HG03354 (cell line): ENCODE measurements around the gene CPNE4.
"Not testable (repeated sequence)": the region's sequence is repeated elsewhere in the genome, so short reads cannot be mapped to it uniquely, and the experiment has no call there.

Source experiments
- ATAC-seq: cut with Tn5 transposase; IDR thresholded peaks from one replicate; pipeline ENCODE4 v1.9.1; 2021; ENCODE audit warnings: mild to moderate bottlenecking; ENCODE audit not compliant: unreplicated experiment, poor library complexity, severe bottlenecking

CPNE4 gene

DNA sequence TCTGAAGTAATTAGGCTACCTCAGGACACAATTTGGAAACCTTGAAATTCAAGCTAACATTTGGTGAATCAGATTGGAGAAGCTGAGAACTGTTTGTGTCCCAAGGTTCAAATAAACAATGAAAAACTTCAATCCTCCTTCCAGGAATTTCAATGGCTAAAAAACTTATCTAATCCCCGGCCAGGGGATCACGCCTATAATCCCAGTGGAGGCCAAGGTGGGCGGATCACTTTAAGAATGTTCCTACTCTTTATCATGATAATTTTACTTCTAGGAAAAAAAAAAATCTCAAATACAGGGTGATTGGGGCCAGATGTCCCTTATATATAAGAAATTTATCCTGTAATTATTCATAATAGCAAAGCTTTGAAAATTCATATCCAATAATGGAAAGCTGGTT lies 139.0 kb downstream of the CPNE4 start:
- no peak for ATAC-seq

DNA sequence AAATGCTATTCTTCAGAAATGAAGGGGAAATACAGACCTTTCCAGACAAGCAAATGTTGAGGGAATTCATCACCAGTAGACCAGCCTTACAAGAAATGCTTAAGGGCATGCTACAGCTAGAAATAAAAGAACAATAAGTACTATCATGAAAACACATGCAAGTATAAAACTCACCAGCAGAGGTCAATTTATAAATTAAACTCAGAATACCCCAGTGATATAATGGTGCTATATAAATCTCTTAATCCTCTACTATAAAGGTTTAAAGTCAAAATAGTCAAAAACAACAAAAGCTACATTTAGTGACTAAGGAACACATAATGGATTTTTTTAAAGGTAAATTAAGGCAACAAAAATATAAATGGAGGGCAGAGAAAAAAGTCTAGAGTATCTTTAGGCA lies 142.5 kb downstream of the CPNE4 start:
- ATAC-seq = no peak

DNA sequence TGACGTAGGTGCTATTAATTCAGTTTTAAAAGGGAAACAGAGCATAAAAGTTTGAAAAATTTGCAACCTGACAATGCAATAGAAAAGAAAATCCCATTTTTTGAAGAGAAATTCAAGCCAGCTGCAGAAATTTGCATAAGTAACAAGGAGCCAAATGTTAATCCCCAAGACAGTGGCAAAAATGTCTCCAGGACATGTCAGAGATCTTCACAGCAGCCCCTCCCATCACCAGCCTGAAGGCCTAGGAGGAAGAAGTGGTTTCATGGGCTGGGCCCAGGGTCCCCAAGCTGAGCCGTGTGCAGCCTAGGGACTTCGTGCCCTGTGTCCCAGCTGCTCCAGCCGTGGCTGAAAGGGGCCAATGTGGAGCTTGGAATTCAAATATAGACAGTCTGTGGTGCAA lies 148.9 kb downstream of the CPNE4 start:
- not testable (repeated sequence) for ATAC-seq

DNA sequence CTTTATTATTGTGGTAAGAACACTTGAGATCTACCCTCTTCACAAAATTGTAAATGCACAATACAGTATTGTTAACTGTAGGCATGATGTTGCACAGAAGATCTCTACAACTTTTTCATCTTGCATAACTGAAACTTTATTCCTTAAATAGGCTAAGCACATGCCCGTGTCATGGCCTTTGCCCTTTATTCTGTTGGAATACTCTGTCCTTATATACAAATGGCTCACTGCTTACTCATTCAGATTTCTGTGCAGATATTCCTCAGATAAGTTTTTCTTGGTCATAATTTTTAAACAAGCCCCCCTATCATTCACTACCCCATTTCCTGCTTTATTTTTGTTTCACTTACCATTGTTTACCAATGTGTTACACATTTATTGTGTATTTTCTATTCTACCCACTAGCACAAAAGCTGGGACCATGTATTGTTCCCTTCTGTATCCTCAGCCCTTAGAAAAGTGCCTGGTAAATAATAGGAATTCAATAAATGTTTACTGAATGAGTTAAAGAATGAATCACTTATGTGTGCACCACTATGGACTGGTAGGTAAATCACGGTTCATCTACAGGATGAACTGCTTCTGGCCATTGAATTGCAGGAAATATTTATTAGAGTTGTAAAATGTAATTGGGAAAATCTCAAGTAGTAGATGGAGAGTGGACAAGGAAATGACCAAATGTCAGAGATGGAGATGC lies 151.0 kb downstream of the CPNE4 start:
- no peak for ATAC-seq

DNA sequence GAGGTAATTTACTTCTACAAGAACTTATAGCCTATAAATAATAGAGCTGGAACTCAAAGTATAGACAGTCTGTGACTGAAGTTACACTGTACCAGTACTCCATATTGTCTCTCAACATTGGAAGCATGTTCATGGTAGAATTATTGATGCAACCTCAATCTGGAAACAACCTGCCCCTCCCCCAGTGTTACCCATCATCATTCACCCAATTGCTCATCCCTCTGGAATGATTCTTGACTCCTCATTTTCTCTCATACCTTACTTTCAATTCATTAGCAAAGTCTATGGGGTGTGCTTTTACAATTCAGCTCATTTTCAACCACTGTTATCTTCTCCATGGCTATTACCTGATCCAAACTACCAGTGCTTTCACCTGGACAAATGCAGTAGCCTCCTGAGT lies 151.7 kb downstream of the CPNE4 start:
- no peak for ATAC-seq

DNA sequence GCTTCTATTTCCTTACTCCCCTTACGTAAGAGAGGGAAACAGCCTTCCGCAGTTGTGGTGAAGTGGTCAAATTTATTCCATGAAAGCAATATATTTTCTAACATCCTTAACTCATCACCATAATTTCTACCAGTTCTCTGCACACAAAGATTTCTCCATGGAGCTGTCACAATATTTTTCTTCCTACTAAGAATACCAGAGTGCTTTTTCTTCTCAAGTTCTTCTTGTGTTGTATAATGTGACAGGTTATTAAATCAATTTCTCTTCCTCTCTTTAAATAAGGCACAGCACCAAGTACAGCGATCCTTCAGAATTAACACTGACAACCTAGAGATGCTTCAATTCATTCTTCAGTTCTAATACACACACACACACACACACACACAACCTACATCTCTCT lies 153.0 kb downstream of the CPNE4 start:
- no peak for ATAC-seq

DNA sequence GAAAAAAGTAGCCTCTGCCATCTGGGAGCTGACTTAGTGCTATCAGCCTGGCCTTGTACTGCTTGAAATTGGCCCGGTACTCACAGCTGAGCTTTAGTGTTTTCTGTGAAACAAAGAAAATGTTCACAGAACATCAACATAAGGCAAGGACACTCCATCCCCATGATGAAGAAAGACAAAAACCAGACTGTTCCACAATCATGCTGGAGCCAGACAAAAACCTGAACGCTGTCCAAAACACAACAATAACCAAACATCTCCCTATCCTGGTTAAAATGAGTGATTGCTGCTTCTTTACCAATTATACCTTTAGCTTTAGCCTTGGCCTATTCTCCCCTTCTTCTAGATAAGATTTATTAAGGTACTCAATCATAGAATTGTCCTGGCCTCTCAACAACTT lies 153.9 kb downstream of the CPNE4 start:
- no peak for ATAC-seq

DNA sequence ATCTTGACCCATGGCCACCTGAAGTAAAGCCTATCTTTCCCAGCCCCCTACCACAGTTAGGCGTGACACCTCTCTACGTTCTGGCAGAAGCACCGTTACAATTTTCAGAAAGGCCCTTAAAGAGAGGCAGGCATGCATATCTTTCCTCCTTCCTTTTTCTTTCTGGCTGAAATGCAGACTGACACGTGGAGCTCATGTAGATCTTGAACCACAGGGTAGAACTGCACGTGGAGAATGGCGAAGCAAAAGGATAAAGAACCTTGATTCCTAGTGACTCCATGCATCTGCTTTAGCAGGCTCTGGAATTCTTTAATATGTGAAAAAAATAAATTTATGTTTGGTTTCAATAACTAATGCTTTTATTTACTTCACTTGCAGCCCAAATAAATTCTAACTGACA lies 166.6 kb downstream of the CPNE4 start:
- no peak for ATAC-seq

DNA sequence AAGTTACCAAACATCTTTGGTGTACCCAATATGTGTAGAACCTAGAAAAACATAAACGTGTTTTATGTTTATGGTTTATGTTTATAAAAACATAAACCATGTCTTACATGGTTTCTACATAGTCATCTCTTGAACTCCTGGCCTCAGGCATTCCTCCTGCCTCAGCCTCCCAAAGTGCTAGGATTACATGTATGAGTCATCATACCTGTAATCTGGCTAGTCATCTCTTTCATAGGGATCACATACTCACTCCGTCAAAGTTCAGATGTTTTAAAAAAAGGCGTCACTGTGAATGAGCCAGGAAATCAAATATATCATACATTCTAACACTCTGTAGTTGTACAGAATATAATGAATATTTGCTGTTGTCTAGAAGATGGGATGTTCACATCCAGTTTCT lies 178.6 kb downstream of the CPNE4 start:
- no peak for ATAC-seq

DNA sequence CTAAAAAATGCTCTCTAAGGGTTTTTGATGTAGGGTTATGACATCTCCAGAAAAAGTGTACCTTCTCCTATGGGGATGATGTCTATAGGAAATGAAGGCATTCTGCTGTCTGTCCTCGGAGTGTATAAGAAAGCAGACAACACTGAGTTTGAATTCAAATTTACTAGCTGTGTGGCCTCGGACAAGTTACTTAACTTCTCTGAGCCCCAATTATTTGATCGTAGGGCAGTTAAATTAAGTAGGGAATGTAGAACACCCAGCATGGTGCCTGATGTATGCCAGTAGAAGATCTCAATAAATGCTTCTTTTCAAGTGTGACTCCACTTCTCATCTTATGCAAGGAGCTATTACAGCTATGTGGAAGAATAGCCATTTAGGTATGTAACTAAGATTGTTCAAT lies 184.6 kb downstream of the CPNE4 start:
- ATAC-seq = no peak

DNA sequence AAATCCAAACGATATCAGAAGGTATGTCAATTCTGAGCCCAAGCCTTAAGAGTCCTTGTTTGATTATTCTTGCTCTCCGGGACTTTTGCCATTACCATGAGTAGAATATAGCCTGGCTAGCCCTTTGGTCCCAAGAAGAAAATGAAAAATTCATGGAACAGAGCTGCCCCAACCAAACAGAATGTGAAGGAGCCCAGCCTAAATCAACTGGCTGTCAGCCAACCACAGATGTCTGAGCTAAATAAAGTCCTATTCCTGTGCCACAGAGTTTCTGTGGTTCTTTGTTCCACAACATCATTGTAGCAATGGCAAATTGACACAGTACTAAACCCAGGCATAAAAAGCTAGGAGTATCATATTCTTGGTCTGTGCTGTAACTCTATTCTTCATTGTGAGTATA lies 185.2 kb downstream of the CPNE4 start:
- ATAC-seq = no peak

DNA sequence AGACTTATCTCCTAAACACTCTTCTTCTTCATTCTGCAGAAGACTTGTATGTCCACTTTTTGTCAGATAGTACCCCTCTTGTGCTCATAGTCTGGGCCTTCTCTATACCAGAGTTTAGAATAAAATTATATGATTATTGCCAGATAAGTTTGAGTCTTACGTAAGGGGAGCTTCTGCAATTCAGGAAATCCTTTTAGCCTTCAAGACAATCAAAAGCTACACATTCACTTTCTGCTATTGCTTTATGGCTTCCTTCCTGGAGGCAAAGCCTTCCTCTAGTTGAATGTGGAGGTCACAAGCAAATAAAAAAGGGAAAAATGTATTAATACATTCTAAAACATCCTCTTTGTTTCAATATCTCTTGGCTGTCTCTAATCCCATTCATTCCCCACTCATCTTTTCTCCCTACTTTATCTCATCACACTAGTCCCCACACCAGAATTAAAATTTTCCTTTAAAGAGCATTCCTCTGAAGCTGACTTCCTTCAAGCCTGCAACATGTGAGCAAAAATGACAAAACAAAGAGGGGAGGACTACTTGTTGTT lies 186.8 kb downstream of the CPNE4 start:
- no peak for ATAC-seq

DNA sequence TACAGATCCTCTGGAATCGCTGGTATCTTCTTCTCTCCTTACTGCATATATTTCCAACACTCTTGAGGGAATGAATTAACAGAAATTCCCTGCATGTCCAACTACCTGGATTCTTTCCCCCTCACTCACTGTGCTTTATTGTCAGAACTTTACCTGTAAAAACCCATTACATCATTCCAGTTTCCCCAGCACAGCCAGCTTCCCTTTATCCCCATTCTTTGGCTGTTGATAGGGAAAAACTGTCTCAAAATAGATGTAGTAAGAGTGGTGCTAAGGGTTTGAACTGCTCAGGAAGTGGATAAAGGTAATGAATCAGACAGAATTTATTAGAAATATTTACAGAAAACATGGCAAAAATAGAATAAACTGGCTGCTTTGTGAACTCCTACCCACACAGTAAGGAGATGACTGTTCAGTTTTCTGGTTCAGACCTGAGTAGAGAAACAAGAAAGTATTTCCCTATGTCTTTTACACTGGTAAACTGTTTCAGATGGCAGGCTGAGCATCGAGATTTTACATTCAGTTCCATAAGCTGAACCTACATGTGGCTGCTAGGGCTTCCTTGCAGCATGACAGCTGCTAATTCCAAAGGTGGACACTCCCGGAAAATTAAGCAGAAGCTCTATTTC lies 188.4 kb downstream of the CPNE4 start:
- ATAC-seq = no peak

DNA sequence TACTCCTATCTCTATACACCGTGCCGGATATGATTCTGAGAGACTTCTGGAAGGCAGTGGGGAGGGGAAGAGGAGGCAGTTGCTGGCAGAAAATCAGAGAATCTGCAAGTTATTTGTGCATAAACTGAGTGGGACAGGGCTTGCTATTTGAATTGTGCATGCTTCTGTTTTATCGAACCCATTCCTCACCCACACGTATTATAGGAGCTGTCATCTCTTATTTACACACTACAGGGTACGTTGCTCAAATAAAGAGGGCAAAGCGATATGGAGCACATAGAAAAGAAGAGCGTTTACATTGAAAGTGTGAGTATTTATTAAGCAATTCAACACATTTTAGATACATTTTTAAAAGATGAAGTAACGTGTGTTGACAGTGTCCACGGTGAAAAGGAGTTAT lies 191.6 kb downstream of the CPNE4 start:
- ATAC-seq = no peak

DNA sequence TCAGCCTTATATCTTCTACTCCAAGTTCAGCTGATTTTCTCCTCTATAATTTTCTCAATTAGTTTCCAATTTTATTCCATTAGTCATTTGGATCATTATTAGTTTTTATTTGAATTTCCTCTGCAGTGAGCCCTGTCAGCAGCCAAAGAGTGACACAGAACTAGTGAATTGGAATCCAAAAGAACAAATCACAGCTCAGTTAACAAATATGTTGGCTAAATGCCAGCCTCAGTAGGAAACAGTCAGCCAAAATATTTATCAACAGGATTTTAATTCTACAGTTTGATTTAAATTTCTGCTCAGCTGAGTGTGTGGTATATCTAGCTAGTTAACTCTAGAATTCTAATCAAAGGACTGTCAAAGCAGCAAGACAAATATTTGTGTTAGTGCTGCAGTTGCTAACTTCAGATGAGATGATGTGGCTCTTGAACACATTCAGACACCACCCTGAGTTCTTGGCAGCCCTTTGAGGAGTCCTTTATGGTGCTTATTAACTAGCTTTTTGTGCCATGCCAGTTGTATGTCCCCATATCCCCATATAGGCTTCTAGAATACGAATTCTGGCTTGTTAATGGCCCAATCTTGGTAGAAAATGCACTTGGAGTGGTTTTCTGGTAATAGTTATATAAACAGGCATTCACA lies 194.5 kb downstream of the CPNE4 start:
- ATAC-seq = no peak

DNA sequence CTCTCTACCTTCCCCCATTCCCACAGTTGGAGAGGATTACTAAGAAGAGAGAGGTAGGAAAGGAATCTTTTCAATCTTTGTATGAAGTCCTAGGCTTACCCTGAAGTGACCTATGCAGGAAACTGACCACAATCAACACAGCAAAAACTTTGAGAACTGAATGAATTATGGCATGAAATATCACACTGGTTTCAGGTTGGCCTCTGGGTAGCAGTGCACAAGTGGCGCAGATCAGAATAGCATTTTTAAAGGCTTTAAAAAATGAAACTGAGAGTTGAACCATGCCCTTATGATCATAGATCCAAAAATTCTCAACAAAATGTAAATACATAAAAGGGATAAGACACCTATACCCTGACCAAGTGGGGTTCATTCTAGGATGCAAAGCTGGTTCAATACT lies 198.9 kb downstream of the CPNE4 start:
- no peak for ATAC-seq

DNA sequence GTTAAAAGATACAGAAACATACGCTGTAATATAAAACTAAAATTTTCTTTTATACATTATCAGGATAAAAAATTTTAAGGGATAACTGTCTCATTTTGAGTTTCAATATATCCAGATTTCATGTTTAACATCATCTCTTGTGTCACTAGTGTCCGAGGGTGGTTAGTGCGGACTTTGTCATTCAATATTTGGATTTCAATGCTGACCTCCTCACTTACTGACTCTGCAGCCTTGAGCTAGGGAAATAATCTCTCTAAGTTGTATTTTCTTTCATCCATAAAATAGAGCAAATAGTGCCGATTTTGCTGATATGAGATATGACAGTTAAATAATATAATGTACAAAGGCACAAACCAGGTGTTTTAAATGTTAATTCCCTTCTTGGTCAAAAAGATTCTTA lies 203.2 kb downstream of the CPNE4 start:
- no peak for ATAC-seq

DNA sequence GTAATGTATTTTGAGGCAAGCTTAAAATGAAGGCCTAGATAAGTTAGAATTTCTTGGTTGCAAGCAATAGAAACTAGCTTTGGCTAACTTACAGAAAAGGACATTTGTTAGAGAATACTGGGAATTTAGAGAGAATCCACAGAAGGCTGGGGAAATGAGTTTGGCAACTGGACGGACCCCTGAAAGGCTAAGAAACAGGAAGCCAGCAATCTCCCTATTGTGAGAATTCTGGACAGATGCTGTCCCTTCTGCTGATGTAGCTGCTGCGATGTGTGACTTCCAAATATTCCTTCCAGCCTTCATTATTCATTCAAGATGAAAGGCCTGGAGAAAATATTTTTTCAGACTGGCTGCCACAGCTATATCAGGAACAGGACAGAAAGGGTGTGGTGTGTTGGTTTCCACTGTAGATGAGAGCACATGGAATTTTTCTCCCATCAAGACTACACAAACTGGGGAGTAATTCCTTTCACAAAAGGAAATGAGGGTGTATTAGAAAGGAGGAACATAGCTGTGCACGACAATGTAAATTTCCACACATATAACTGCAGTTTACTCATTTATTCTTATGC lies 213.5 kb downstream of the CPNE4 start:
- ATAC-seq = no peak

DNA sequence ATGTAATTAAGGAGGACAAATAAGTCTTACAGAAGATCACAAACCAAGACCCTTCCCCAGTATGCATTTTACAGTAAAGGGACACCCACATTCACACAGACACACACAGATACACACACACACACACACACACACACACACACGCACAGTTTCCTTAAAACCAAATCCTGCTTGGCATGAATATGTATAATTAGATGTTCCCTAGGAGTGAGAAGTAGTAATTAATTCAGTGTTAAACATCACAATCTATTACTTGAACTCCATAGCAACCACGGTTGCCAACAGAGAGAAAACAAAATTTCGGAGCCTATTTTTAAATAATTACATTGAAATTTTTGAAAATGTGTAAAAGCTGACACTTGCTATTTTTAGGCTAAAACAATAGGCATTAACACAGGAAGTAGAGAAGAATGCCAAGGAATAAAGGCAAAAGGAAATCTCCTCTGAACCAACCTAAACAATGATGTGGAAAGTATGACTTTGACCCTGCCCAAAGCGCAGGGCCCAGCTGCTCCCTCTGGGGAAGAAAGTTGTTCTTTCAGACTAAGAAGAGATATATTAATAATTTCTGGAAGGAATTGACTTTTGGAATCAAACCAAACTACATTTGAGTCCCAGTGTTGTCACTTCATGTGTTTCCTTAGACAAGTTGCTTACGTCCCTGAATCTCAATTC lies 215.3 kb downstream of the CPNE4 start:
- ATAC-seq = no peak

DNA sequence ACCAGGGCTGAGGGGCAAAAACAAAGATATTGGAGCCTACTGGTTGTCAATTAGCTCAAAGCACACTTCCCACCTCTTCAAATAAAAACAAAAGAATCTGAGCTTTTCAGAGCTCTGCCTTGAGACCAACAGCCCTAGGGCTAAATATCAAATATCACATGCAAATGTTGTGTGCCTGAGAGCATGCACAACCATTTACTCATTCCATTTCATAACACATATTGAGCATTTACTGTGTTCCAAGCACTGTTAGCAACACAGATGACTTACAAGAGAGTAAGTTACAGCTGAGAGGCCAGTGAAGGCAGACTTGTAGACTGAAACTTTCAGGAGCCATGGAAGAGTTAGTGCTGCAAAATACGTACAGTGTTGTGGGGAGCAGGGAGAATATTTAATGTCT lies 222.4 kb downstream of the CPNE4 start:
- ATAC-seq = no peak
